Activated CD4-positive, alpha-beta T cell treated with anti-CD3 and anti-CD28 coated beads, Interleukin-2, Interleukin-4, amounts not matched to agents 100 ng/mL and 50 ng/mL, durations not matched to agents 16 hours and 8 hours (primary cell): ENCODE measurements around the gene ALAS2.
A peak's percentile ranks its signal among the peaks of the same experiment; 100 is the strongest.
"Not testable (repeated sequence)": the region's sequence is repeated elsewhere in the genome, so short reads cannot be mapped to it uniquely, and the experiment has no call there.

ENCODE experiments used
- DNase-seq: peaks from one replicate; pipeline ENCODE4 v3.0.0-alpha.2; 2020; ENCODE audit warnings: low spot score

The ALAS2 gene

DNA sequence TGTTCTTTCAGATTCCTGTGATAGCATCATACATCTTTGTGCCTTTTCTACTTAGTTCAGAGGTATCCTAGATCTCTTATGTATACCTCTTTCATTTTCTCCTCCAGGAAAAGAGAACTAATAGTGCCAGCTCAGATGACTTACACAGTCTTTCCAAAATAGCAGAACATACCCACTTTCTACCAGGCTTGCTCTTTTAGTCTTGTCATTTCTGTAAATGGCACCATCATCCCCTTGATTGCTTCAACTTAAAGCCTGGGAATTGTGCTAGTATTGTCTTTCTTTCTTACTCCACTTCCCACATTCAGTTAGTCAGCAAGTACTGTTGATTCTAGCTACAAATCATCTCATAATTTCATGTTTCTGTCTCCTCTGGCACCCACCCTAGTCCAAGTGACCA lies 25.5 kb downstream of the ALAS2 start:
- DNase-seq: no peak

DNA sequence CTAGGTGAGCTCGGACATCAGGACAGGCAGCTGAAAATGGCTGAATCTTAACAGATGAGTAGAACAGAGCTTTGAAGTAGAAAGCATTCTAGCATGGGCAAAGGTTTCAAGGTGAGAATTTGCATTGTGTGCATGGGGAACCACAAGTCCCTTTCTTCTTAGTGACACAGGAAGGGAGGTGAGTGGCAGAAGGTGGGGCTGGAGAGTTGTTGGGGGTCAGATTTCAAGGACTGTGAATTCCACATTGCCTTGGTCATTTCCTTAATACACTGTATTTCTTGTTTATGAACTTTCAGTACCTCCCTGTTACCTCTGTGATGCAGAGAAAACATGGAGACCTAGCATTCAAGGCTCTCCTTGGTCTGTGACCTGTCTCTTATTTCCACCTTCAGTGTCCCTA lies 26.5 kb downstream of the ALAS2 start:
- no peak for DNase-seq

DNA sequence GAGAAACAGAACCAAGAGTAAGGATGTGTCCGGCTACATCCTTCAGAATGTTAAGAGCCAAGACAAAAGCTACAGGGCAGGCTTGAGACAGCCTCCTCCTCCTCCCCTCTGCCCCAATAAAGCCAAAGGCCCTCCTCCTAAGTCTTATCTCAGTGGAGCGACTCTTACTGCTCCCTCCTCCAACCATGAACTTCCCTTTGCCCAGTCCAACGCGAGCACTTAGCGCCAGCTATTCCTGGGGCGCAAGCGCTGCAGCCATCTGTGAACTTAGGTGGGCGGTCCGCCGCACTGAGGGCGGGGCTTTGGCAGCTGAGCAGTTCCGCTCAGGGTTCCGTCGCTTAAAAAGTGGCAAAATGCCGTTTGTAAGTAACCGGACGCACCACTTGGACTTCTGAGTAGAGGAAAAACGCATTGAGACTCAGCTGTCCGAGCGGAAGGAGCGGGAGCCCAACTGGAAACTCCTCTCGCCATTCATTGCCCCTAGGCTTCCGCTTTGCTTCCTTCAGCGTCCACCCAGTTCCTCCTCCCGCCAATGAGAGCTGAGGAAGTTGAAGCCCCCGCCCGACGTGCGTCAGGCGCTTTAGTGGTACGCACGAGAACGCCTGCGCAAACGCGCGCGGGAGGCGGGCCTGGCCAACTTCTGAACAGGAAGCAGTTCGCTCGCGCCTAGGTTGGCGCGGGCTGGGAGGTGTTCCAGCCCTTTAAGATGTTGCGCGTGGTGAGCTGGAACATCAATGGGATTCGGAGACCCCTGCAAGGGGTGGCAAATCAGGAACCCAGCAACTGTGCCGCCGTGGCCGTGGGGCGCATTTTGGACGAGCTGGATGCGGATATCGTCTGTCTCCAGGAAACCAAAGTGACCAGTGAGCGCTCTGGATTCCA lies 30.8 kb downstream of the ALAS2 start, which contains the start of gene APEX2:
TSS of gene APEX2 (plus strand) at position 647 of the 882 bp plus-strand sequence. CDS start at position 707, 60 bp downstream.
- peak; percentile 86 for DNase-seq

DNA sequence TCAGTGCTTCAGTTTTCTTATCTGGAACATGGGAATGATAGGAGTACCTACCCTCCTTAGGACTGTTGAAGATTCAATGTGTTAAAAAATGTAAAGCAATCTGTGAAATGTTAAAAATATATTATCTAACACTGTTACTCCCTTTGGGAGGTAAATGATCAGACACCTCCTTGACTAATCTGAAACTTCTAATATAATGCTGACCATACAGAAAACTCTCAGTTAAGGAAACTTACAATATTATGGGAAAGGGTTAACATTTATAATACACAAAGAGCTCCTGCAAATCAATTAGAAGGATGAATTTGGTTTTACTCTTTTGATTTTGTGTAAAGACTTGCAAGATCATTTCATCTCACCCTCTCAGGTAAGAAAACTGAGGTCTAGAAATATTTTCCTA lies 35.2 kb downstream of the ALAS2 start:
- DNase-seq: no peak

DNA sequence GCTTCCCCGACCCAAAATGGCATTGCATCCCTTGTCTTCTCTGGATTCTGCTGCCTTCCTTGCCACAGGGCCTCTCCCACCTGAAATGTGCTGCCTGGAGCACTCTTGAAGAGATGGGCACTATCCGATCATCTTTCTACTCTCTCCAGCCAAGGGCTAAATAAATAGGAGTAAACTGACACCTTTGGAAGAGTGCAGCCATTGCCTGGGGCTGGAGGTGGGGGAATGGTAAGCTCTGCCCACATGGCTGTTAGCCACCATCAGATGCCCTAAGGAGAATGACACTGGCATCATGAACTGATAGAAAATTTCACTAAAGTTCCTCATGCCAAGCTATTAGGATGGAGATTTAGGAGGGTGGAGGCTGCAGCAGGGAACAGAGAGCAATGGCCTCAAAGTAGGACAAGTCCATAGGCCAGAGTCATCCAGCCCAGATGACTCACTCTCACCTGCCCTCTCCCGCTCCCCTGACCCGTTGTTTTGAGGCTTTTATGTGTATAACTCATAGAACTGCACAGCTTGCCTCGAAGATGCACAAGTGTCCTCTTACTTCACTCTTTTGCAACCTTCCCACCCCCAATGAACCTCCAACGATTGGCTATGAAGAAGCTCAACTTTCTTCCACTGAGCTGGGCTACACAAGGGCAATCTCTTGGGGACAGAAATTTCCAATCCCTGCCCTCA lies 36.0 kb downstream of the ALAS2 start:
- no peak for DNase-seq

DNA sequence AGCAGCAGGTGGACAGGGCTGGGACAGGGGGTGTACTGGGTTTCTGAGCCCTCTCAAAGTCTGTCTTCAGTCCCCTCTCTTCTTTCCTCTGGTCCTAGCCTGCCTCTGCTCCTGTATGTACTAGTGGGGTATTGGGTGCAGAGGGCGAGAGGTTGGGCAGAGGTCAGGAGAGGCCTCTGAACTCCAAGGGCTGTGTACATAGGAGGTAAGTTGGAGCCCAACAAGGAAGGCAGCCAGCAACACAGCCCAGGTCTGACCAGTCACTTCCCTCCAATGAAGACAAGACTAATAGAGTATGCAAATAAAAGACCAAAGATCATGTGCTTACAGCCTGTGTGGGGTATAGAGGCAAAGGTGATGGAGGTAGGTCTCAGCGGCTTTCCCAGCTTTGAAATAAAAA lies 36.7 kb downstream of the ALAS2 start, which contains the start of gene PFKFB1:
TSS of gene PFKFB1 (minus strand) at position 90 of the 400 bp plus-strand sequence. CDS start 181 bp downstream, outside the sequence.
- no peak for DNase-seq

DNA sequence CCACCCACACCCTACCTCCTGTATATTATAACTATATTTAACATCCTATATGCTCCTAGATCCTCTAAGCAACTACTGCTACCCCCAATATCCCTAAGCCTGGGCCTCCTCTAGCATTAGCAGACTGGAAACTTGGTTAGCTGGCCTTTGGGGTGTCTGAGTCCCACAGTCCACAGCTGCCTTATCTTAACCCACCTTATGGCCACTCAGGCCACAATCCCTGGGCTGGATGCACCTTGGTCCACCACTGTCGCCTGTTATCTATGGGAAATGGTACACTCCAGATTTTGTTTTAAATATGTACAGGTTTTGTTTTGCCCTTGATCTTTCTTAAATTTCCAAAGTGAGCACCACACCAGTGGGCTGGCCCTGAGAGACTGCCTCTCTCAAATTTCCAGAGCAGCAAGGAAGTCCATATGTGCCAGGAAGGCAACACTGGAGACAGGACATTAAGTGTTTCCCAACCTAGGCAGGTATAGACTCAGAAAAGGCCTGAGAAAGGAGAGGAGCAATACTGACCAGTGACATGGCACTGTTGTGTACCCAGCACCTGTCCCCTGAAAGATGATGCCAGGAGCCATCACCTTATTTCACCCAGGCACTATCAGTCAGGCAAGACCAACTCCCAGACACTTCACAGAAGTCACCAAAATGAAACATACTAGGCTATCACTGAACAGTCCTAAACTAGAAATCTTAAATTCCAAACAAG lies 37.7 kb downstream of the ALAS2 start:
- no peak for DNase-seq

DNA sequence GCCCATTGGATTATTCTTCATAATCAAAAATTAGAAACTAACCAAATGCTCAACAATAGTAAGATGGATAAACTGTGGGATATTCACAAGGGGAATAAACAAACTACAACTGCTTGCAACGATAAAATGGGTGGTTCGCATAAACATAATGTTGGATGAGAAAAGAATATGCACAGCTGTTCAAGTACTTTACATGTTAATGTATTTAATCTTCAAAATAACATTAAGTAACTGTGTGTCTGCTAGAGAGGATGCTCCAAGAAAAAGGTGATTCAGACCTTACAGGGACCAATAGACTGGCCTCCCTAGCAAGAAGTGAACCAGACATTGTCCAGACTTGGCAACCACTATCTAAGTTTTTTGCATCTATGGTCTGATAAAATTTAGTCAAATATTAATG lies 39.1 kb downstream of the ALAS2 start:
- no peak for DNase-seq

DNA sequence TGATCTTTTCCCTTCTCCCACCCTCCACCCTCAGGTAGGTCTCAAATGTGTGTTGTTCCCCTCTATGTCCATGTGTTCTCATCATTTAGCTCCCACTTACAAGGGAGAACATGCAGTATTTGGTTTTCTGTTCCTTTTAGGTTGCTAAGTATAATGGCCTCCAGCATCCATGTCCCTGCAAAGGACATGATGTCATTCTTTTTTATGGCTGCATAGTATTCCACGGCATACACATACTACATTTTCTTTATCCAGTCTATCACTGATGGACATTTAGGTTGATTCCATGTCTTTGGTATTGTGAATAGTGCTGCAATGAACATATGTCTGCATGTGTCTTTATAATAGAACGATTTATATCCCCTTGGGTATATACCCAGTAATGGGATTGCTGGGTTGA lies 47.5 kb downstream of the ALAS2 start:
- DNase-seq: not testable (repeated sequence)

DNA sequence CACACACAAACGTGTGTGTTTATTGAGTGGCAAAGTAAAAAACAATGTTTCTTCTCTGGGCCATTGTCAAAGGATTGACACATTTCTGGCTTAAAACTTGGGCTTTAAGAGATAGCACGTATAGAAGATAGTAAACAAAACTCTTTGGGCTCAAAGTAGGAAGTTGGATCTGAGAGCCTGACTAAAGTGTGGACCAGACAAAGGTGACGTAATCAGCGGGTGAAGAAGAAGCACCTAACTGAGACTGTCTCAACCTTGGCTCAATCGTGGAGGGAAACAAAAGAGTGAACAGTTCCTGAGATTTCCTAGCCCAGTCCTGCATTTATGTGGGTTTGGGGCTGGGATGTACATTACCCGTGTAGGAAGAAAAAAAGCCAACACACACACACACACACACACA lies 50.4 kb downstream of the ALAS2 start:
- DNase-seq: no peak

DNA sequence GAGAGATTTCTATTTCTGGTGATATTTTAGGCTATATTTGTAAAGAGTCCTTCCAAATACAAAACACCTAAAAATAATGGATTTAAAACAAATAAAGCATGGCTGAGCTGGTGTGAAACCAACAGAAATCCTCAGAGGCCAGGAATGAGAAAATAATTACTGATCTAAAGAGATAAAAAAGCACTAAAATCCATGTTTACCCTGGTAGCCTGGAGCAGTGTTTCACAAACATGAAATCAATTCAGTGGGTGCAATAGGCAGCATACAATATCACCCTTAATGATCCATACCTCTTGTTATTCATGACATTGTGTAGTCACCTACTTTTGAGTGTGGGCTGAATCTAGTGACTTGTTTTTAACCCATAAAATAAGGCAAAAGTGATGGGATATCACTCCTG lies 51.3 kb downstream of the ALAS2 start:
- DNase-seq: no peak

DNA sequence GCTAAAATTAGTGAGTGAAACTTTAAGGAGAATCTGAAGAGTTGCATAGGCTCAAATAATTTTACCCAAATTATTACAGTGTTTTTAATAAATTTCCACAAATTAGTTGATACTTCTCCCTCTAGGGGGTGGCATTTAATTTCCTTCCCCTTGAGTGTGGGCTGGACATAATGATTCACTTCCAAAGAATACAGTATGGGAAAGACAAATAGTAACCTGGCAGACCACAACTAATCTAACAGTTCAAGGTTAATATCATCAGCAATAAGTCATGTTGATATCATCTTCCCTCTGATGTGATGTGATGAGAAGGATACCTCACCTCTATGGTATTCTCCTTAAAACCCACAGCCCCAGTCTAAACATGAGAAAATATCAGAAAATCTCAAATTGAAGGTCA lies 52.3 kb downstream of the ALAS2 start:
- no peak for DNase-seq

DNA sequence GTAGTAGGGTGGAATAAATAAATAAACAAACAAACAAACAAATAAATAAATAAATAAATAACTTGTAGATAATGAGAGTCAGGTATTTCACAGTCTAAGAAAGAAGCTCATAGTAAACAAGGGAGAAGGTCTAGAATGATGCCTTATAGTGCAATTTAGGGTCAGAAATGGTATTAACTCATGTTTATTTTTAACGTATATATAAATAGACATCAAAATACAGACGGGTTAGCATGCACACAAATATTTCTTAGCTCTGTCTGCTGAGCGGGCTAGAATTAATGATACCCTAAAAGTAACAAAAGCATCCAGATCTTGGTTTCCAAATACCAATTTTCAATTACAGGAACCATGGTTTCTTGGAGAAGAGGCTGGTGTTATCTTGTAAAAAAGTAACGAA lies 53.4 kb downstream of the ALAS2 start:
- DNase-seq: no peak

DNA sequence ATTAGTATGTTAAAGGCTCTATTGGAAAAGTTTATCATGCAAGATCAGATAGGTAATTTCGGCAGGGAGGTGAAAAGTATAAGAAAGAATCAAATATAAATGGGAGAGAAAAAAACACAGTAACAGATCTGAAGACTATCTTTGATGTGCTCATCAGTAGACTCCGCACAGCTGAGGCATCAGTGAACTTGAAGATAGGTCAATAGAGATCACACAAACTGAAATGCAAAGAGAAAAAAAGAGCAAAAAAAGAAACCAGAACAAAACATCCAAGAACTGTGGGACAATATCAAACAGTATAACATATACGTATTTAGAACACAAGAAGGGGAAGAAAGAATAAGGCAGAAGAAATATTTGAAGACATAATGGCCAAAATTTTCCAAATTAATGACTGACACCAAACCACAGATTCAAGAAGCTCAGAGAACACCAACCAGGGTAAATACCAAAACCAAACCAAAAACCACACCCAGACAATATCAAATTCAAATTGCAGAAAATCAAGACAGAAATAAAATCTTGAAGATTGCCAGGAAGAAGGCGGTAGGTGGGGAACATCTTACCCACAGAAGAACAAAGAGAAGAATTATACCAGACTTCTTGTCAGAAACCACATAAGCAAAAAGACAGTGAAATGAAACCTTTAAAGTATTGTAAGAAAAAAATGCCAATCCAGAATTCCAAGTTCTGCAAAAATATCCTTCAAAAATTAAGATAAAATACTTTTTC lies 65.8 kb downstream of the ALAS2 start:
- DNase-seq: no peak

DNA sequence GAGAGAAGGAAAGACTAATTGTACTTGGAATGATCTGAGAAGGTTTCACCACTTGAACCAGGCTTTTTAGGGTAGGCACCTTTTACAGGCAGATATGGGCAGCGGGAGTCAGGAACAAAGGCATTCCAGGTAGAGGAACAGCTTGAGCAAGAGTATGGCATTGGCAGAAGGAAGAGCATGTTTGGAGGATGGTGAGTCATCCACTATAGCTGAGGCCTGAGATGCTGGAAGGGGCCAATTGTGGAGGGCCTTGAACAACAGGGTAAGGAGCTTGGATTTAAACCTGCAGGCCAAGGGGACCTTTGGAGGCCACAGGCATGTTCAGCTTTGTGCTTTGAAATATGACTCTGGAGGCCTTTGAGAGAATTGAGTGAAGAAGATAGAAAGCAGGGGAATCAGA lies 69.0 kb downstream of the ALAS2 start:
- DNase-seq: no peak
